ENCODE data around the gene MMAB.
A peak's percentile ranks its signal among the peaks of the same experiment; 100 is the strongest.

MMAB gene

DNA sequence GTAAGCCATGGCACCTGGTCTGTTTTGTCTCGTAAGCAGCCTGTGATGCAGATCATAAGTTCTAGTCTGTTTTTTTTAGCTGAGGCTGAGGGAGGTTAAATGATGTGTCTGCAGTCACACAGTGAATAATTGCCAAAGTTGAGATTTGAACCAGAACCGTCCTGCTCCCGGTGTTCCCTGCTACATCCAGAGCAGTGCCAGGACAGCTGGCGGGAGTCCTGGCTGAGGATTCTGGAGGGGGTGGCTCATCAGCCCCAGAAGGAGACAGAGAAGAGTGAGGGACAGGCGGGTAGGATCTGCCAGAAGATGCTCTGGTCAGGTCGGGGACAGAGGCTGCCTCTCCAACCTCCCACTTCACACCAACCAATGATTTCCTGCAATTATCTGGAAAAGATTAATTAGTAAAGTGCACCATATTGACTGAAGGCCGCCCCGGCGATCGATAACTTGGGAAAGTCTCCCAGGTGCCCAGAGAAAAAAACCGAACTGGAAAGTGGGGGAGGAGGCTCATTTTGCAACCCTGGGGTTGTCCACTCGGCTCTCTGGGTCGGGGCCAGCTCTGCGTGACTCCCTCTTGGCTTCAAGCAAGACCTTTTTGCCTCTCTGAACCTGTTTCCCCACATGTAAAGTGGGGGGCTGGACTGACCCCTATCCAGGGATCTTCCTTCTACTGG is 42.4 kb upstream of the MMAB start:
- TF ChIP-seq CTCF (conservative IDR thresholded peaks at IDR 0.05; ENCODE audit: low read depth, low read length), result no peak
- no peak for DNase-seq (ENCODE audit: low read depth)
- no peak overlapping the region for H3K4me3 ChIP-seq (ENCODE audit: low read depth, low read length)

GRCh38 chr12:109613649-109614455 is 40.5 kb upstream of the MMAB start:
- no peak for TF ChIP-seq CTCF (conservative IDR thresholded peaks at IDR 0.05; ENCODE audit: low read depth, low read length)
- no peak overlapping the region for H3K4me3 ChIP-seq (ENCODE audit: low read depth, low read length)
- DNase-seq (ENCODE audit: low read depth), result no peak

- peak; percentile 41 for DNase-seq (ENCODE audit: low read depth)
- H3K4me3 ChIP-seq (ENCODE audit: low read depth, low read length), result no peak overlapping the region
- TF ChIP-seq CTCF (conservative IDR thresholded peaks at IDR 0.05; ENCODE audit: low read depth, low read length), result peak; percentile 58
Observed at GRCh38 chr12:109612975-109613502, 39.7 kb upstream of the MMAB start.

GRCh38 chr12:109612003-109612402 is 38.7 kb upstream of the MMAB start:
- TF ChIP-seq CTCF (conservative IDR thresholded peaks at IDR 0.05; ENCODE audit: low read depth, low read length), result no peak
- DNase-seq (ENCODE audit: low read depth), result no peak
- no peak overlapping the region for H3K4me3 ChIP-seq (ENCODE audit: low read depth, low read length)

GRCh38 chr12:109611223-109611622 is 37.9 kb upstream of the MMAB start:
- H3K4me3 ChIP-seq (ENCODE audit: low read depth, low read length), result no peak overlapping the region
- no peak for TF ChIP-seq CTCF (conservative IDR thresholded peaks at IDR 0.05; ENCODE audit: low read depth, low read length)
- DNase-seq (ENCODE audit: low read depth), result no peak

DNA sequence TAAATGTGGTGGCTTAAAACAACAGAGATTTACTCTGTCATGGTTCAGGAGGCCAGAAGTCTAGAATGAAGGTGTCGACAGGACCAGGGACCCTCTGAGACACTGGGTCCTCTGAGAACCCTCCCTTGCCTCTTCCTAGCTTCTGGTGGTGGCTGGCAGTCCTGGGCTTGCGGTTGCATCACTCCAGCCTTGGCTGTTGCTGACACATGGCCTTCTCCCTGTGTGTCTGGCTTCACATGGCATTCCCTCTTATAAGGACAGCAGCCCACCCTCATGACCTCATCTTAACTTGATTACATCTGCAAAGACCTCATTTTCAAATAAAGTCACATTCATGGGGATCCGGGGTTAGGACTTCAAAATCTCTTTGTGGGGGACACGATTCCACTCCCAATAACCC is 37.2 kb upstream of the MMAB start:
- no peak for TF ChIP-seq CTCF (conservative IDR thresholded peaks at IDR 0.05; ENCODE audit: low read depth, low read length)
- DNase-seq (ENCODE audit: low read depth), result no peak
- H3K4me3 ChIP-seq (ENCODE audit: low read depth, low read length), result no peak overlapping the region

Measured in choroid plexus epithelial cell (primary cell).